Peyer's patch (tissue), 4 donors: ENCODE results near the gene RADIL. TPM values are rescaled to one million over a fixed set of nuclear protein-coding genes. Genes with fewer than 3 reads are reported as not detected.
"Not testable (repeated sequence)": the region's sequence is repeated elsewhere in the genome, so short reads cannot be mapped to it uniquely, and the experiment has no call there.

Source experiments
- DNase-seq, 3 donors: peaks; one replicate each; pipeline ENCODE4 v3.0.0-alpha.2; 2017 to 2019
- H3K27ac ChIP-seq, 4 donors: fragments of 200-600 bp; sonication (generic); one replicate each; pipeline ENCODE4 v1.5.1; 2016 to 2019
- H3K27me3 ChIP-seq, 2 donors: fragments of 200-600 bp; sonication (generic); one replicate each; pipeline ENCODE4 v1.5.1; 2019
- H3K36me3 ChIP-seq, 3 donors: fragments of 200-600 bp; sonication (generic); one replicate each; pipeline ENCODE4 v1.5.1; 2016 to 2019
- H3K4me1 ChIP-seq, 4 donors: fragments of 200-600 bp; sonication (generic); one replicate each; pipeline ENCODE4 v1.5.1; 2016 to 2019
- H3K4me3 ChIP-seq, 4 donors: fragments of 200-600 bp; sonication (generic); 1 replicate in 3 of 4; 2 replicates in 1 of 4; pipeline ENCODE4 v1.5.1; 2016 to 2019; ENCODE audit warnings: mild to moderate bottlenecking in 1 of 4
- H3K9me3 ChIP-seq, 4 donors: fragments of 200-600 bp; sonication (generic); one replicate each; pipeline ENCODE4 v1.5.1; 2016 to 2019; ENCODE audit warnings: mild to moderate bottlenecking in 1 of 4
- POLR2A ChIP-seq, 2 donors: fragments of 450-650 bp; IDR thresholded peaks; one replicate each; pipeline ENCODE4 v1.5.1; 2017; ENCODE audit warnings: antibody characterized with exemption in 2 of 2, mild to moderate bottlenecking in 2 of 2, moderate library complexity in 2 of 2
- total RNA-seq, 4 donors: library from RNA; depleted of rRNA; stranded (reverse); fragments of >200 nt; gene quantifications; one replicate each; pipeline ENCODE4 v1.1.0, GENCODE V29; 2016
- TF ChIP-seq, protein P1 (sequence below), 6 experiments: fragments of 450-650 bp in 4 of 6; fragments of 200-600 bp in 2 of 6; sonication (generic) in 1 of 6; IDR thresholded peaks; one replicate each; pipeline ENCODE4 v1.5.1; 2017 to 2019; ENCODE audit warnings: antibody characterized with exemption in 6 of 6, mild to moderate bottlenecking in 3 of 6, moderate library complexity in 1 of 6

RADIL gene
- total RNA-seq, 4 donors from 2014 or later = 1.1 to 16.5 (median 4.5) TPM

DNA sequence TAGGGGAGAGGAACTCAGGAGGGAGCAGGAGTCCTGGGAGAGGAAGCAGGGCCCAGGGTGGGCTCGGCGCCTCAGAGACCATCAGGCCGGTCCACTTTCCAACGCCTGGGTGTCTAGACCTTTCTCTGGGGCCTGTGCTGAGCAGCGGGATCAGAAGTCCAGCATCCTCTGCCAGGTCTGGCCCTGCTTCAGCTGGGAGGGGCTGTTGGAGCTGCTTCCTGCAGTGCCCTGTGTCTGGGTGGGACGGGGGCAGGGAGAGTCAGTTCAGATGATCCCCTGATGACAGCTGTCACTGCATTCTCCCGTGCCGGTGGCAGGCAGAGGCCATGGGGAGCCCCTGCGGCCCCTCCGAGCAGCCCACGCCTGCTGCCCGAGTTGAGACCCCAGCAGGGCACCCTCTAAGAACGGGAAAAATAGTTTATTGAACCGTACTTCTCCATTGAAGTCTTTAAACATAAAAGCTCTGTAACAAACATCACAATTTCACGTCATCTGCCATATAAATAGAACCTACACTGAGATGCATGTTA, 84.7 kb downstream of the RADIL start:
- no peaks in the 10 kb centered on the region for H3K36me3 ChIP-seq
- H3K9me3 ChIP-seq = no peaks in the 10 kb centered on the region
- no peak for DNase-seq
- no peak overlapping the region for H3K27ac ChIP-seq
- H3K4me1 ChIP-seq = no peaks in the 10 kb centered on the region
- no peaks in the 10 kb centered on the region for H3K27me3 ChIP-seq
- no peak overlapping the region for H3K4me3 ChIP-seq
- TF ChIP-seq, protein P1, sequence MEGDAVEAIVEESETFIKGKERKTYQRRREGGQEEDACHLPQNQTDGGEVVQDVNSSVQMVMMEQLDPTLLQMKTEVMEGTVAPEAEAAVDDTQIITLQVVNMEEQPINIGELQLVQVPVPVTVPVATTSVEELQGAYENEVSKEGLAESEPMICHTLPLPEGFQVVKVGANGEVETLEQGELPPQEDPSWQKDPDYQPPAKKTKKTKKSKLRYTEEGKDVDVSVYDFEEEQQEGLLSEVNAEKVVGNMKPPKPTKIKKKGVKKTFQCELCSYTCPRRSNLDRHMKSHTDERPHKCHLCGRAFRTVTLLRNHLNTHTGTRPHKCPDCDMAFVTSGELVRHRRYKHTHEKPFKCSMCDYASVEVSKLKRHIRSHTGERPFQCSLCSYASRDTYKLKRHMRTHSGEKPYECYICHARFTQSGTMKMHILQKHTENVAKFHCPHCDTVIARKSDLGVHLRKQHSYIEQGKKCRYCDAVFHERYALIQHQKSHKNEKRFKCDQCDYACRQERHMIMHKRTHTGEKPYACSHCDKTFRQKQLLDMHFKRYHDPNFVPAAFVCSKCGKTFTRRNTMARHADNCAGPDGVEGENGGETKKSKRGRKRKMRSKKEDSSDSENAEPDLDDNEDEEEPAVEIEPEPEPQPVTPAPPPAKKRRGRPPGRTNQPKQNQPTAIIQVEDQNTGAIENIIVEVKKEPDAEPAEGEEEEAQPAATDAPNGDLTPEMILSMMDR (IDR thresholded peaks at IDR 0.05) = no peak
- no peak for TF ChIP-seq POLR2A (IDR thresholded peaks at IDR 0.05)

DNA sequence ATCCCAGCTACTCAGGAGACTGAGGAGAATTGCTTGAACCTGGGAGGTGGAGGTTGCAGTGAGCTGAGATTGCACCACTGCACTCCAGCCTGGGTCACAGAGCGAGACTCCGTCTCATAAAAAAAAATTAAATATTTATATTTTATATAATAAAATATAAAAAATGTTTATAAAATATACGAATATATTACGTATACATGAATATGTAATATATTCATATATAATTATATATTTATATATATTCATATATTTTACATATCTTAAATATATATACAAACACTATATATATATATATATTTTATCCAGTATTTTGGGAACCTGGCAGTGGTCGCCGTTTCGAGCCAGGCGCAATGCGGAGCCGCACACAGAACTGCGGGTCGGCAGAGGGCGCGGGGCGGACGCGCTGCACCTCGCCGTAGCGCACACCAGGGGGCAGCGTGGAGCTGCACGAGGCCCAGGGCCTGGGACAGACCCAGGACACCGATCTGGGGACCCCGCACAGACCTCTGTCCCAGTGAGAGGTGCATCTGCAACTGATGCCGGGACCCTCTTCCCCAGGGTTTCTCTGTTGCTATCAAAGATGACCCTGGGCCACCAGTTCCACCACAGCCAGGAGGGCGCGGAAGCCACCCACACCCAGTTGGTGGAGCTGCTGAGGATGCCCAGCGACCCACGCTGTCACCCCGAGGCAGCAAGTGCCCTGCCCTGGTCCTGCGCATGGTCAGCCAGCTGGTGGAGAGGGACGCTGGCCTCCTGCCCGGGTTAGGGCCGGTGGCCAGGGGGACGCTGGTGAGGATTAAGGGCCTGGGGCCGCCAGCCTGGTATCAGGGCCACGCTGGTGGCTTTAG, 85.4 kb downstream of the RADIL start:
- Histone ChIP-seq H3K27me3 (no peaks in the 10 kb centered on the region), H3K36me3 (no peaks in the 10 kb centered on the region), H3K4me1 (peaks cover 0 to 3% (median 0%) of the 10 kb centered on the region in 4 donors), H3K9me3 (no peaks in the 10 kb centered on the region), H3K4me3 (no peak overlapping the region), H3K27ac (no peak overlapping the region)
- no peak for TF ChIP-seq POLR2A (IDR thresholded peaks at IDR 0.05)
- TF ChIP-seq, protein P1 (IDR thresholded peaks at IDR 0.05) = peak; percentile 49 to 87 (median 69)
- DNase-seq = peak; percentile 24 to 75 (median 64)

DNA sequence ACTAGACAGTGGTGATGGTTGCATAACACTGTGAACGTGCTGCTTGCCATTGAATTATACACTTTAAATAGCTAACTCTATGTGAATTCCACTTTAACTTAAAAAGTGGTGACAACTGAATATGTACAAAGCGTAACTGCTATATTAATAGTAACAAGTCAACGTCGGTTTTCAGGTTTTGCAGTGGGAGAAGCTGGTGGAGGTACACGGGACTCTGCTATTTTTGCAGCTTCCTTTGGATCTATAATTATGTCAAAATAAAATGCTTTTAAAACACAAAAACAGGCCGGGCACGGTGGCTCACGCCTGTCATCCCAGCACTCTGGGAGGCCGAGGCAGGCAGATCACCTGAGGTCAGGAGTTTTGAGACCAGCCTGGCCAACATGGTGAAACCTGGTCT, 87.1 kb downstream of the RADIL start:
- Histone ChIP-seq H3K4me1 (peaks cover 0 to 8% (median 3%) of the 10 kb centered on the region in 4 donors), H3K9me3 (no peaks in the 10 kb centered on the region), H3K27ac (no peak overlapping the region), H3K36me3 (peaks cover 0 to under 1% (median 0%) of the 10 kb centered on the region in 3 donors), H3K27me3 (no peaks in the 10 kb centered on the region), H3K4me3 (no peak overlapping the region)
- TF ChIP-seq, protein P1 (IDR thresholded peaks at IDR 0.05) = no peak
- TF ChIP-seq POLR2A (IDR thresholded peaks at IDR 0.05) = no peak
- DNase-seq = no peak

DNA sequence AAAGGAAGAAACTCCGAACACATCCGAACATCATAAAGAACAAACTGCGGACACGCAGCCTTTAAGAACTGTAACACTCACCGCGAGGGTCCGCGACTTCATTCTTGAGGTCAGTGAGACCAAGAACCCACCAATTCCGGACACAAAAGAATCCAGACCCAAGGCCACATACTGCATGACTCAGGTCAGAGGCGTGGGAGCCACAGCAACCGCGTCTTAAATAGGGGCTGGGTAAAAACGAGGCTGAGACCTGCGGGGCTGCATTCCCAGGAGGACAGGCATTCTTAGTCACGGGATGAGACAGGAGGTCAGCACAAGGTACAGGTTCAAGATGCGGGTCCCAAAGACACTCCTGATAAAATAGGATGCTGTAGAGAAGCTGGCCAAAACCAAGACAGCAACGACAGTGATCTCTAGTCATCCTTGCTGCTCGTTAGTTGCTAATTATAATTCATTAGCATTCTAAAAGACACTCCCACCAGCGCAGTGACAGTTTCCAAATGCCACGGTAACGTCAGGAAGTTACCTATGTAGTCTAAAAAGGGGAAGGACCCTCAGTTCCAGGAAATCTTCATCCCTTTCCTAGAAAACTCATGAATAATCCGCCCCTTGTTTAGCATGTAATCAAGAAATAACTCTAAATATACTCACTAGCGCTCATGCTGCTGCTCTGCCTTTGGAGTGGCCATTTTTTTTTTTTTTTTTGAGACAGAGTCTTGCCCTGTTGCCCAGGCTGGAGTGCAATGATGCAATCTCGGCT, 88.7 kb downstream of the RADIL start:
- peaks cover 0 to 18% (median 0%) of the 10 kb centered on the region in 3 donors for H3K36me3 ChIP-seq
- no peak for DNase-seq
- no peak for TF ChIP-seq POLR2A (IDR thresholded peaks at IDR 0.05)
- TF ChIP-seq, protein P1 (IDR thresholded peaks at IDR 0.05) = no peak
- no peaks in the 10 kb centered on the region for H3K9me3 ChIP-seq
- no peaks in the 10 kb centered on the region for H3K27me3 ChIP-seq
- H3K27ac ChIP-seq = no peak overlapping the region
- peaks cover 0 to 8% (median 3%) of the 10 kb centered on the region in 4 donors for H3K4me1 ChIP-seq
- H3K4me3 ChIP-seq = no peak overlapping the region

DNA sequence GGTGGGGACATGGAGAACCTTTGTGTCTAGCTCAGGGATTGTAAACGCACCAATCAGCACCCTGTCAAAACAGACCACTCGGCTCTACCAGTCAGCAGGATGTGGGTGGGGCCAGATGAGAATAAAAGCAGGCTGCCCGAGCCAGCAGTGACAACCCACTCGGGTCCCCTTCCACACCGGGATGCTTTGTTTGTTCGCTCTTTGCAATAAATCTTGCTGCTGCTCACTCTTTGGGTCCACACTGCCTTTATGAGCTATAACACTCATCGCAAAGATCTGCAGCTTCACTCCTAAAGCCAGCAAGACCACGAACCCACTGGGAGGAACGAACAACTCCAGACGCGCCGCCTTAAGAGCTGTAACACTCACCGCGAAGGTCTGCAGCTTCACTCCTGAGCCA, 89.3 kb downstream of the RADIL start:
- H3K36me3 ChIP-seq = peaks cover 0 to 24% (median 0%) of the 10 kb centered on the region in 3 donors
- not testable (repeated sequence) for H3K4me3 ChIP-seq, H3K27ac ChIP-seq, H3K9me3 ChIP-seq, H3K4me1 ChIP-seq, DNase-seq, H3K27me3 ChIP-seq

DNA sequence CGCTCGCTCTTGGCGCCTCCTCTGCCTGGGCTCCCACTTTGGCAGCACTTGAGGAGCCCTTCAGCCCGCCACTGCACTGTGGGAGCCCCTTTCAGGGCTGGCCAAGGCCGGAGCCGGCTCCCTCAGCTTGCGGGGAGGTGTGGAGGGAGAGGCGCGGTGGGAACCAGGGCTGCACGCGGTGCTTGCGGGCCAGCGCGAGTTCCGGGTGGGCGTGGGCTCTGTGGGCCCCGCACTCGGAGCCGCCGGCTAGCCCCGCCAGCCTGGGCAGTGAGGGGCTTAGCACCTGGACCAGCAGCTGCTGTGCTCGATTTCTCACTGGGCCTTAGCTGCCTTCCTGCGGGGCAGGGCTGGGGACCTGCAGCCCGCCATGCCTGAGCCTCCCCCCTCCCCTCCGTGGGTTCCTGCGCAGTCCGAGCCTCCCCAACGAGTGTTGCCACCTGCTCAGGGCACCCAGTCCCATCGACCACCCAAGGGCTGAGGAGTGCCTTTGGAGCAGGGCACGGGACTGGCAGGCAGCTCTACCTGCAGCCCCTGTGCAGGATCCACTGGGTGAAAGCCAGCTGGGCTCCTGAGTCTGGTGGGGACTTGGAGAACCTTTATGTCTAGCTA, 90.0 kb downstream of the RADIL start:
- H3K4me1 ChIP-seq, H3K4me3 ChIP-seq, H3K27ac ChIP-seq, H3K27me3 ChIP-seq, DNase-seq, H3K9me3 ChIP-seq: not testable (repeated sequence)
- peaks cover 0 to 30% (median 0%) of the 10 kb centered on the region in 3 donors for H3K36me3 ChIP-seq
